GM18499 (cell line): ENCODE data around the gene PPDPF.
"Not testable (repeated sequence)": the region's sequence is repeated elsewhere in the genome, so short reads cannot be mapped to it uniquely, and the experiment has no call there.

ENCODE experiments used
- ATAC-seq: cut with Tn5 transposase; IDR thresholded peaks from one replicate; pipeline ENCODE4 v1.9.1; 2021; ENCODE audit warnings: moderate number of reproducible peaks; ENCODE audit not compliant: insufficient read depth, unreplicated experiment

PPDPF gene, protein sequence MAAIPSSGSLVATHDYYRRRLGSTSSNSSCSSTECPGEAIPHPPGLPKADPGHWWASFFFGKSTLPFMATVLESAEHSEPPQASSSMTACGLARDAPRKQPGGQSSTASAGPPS

DNA sequence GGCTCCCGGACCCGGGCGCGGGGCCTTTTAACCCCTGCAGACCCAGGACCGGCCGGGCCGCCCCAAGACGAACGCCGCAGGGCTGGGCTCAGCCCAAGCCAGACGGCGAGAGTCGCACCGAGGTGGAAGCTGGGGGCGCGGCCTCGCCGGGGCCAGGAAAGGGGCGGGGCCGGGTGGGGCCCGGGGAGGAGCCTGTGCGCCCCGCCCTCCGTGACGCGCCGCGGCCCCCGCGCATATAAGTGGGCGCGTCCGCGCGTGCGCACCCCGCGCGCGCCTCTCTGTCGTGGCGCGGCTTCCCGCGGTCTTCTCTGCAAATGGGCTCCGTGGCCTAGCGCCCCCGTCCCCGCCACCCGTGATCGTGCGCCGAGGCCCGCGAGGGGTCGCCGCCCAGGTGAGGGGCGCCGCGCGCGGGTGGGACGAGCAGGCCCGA lies at the start of gene PPDPF:
Gene PPDPF (plus strand): TSS at position 262 of the 430 bp plus-strand sequence. CDS start 544 bp downstream, outside the sequence.
- ATAC-seq: no peak

DNA sequence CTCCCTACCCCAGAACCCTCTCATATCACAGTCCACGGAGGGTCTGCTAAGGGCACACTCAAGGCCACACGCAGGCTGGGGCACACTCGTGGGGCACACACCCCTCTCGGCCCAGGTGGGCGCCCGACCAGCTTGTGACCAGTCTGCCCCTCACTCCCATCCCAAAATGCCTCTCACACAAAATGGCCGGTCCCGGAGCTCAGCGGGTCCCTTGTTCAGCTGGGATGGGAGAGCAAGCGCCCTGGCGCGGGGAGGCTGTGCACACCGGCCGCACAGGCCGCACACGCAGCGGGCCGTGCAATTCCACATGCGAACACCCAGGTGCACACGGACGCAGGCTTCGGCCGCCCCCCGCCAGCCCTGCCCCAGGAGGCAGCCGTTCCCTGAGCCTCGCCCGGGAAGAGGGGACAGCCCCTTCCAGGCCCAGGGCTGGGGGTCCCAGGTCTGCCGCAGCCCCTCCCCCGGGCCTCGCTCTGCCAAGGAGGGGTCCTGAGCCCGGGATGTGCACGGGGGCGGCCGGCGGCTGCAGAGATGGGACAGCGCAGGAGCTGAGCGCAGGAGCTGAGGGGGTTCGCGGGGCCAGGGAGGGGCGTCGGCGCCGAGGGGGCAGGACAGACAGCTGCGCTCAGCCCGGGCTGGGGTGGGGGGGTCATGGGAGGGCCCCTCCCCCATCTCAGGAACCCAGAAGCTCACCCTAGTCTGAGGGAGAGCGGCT lies 49.4 kb upstream of the PPDPF start:
- ATAC-seq: no peak

DNA sequence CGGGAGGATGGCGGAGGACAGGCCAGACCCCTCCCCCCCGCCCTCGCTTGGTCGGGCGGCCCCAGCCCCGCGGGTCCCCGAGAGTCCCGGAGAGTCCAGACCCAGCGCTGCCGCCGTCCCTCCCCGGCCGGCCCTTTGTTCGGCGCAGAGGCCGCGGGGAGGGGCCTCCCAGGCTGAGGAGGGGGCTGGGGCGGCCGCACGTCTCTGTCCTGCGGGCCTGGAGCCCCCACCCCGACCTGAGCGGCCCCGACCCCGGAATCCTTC lies 48.9 kb upstream of the PPDPF start:
- ATAC-seq: no peak

DNA sequence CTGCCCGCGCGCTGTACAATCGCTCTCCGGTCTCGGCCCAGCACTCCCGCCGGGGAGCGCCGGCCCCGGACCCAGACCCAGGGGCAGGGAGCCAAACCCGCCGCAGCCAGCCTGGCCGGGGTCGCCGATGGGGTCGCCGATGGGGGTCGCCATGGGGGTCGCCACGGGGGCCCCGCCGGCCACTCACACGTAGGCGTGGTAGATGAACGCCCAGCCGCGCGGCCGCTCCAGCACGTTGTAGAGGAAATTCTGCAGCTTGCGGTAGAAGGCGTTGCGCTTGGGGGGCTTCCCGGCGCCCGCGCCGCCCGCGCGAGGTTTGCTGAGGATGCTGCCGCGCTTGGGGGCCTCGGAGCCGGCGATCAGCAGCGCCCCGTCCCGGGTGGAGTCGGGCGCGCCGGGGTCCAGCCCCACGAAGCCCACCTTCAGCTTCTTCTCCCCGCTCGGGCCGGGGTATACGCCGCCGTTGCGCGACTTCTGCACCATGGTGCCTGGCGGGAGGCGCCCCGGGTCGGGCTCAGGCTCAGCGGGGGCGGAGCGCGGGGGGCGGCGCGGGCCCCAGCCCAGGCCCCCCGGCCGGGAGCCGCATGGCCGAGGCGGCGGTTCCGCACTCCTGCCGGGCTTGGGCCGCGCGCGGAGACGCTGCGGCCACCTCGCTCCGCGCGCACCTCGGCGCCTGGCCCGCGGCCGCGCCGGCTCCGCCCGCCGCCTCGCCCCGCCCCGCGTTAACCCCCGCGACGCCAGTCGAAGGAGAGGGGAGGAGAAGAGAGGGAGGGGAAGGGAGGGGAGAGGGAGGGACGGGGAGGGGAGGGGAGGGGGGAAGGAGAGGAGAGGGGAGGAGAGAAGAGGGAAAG lies 48.4 kb upstream of the PPDPF start, which contains the start of gene KCNQ2:
Gene KCNQ2 (minus strand): TSS at position 675 of the 851 bp plus-strand sequence. CDS start 192 bp downstream, at position 483.
- no peak for ATAC-seq

DNA sequence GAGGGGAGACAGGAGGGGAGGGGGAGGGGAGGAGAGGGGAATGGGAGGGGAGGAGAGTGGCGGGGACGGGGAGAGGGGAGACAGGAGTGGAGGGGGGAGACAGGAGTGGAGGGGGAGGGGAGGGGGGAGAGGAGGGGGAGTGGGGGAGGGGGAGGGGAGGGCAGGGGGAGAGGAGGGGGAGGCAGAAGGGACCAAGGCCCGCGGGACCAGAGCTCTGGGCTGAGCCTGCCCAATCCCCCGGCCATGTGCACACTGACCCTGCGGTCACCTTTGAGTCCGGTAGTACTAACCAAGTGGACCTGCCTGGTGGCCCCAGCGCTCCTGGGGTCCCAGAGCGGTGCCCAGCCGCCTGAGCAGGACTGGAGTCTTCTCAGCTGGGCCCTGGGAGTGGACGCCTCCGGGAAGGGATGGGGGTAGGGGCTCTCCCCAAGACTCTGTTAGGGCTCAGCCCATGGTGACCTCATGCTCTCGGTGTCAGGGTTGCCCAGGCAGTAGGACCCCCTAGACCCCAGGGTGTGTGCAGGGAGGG lies 47.6 kb upstream of the PPDPF start:
- ATAC-seq: no peak

DNA sequence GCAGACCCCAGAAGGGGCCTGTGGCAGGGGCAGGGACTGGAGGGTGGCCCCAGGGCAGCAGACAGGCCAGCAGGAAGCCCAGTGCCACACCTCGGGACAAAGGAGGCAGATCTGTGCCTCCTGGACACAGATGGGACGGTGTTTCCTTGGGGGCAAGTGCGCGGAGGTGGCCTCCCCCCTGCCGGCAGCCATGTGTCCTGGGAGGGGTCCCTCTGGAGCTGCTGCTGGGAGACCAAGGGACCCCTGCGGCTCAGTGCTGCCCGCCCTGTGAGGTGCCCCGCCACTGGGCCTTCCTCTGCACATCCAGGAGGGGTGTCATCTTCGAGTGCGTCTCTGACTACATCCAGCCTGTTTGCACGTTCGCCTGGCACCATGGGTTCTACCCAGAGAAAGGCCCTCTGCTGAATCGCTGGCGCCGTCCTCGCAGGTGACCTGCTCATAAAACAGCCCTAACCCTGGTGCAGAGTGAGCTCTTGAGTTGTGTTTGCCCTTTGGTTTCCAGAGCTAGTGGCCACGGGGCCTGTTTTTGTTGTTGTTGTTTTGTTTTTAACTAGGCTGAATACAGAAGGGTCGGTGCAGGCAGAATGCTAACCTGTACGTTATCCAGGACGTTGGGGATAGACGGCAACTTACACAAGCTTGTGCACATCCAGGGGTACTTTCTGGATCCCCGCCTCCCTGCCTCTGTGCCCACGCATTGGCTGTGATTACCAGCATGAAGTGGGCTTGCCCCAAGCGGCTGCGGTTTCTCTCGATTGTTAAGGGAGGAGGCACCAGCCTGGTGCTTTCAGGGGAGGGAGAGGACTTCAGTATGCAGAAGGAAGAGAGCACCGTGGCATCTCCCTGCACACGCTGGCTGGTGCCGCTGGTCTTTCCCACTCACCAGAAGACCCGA lies 46.8 kb upstream of the PPDPF start:
- no peak for ATAC-seq

DNA sequence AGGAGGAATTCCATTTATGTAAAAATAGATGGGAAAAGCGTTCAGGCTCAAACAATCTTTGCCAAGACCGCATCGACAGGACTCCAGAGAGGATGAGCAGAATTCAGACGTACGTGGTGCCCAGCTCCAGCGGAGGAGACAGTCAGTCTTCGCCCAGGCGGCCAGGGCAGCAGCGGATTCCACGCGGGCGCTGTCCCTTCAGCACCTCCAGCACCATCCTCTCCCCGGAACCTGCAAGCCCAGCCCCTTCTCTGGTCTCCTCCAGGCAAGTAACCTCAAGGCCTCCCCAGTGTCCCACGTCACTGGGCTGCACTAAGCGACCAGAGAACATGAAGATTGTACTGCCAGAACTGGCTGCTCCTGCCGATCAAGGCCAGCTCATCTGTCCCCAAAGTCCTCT lies 45.4 kb upstream of the PPDPF start:
- no peak for ATAC-seq

DNA sequence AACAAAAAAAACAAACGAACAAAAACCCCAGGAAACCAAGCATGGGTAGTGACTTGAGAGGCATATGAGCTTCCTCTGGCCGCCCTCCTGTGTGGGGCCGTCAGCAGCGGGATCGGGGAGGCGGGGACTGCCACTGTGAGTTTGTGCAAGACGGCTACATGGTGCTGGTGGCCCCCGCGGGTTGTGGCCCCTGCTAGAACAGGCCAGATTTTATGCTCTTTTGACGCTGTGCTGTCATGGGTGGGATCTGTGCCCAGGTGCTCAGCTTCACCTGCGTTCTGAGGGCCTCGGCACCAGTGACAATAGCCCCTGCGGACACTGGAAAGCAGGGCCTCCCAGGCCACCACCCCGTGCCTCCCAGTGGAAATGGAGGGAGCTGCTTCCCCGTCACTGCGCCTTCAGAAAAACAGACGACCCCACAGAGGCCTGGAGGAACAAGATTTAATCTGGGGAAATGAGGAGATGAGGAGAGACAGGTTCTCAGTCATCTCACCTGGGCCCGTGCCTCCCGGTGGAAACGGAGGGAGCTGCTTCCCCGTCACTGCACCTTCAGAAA lies 43.4 kb upstream of the PPDPF start:
- no peak for ATAC-seq

DNA sequence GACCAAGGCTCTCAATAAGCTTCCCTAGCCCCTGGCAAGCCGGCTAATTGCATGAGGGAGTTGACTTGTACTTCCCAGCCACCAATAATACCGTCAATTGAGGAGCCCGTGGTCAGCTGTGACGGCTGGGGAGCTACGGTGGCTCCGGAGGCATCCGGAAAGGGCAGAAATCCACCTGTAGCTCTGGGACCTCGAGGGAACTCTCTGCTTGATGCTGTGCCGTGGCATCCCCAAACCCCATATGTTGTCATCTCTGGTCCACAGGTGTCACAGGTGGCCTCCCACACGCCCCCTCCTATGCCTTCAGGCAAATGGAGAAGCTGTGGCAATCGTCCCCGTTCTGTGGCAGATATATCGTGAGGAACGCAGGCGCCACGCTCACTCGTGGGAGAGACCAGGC lies 42.6 kb upstream of the PPDPF start:
- no peak for ATAC-seq

DNA sequence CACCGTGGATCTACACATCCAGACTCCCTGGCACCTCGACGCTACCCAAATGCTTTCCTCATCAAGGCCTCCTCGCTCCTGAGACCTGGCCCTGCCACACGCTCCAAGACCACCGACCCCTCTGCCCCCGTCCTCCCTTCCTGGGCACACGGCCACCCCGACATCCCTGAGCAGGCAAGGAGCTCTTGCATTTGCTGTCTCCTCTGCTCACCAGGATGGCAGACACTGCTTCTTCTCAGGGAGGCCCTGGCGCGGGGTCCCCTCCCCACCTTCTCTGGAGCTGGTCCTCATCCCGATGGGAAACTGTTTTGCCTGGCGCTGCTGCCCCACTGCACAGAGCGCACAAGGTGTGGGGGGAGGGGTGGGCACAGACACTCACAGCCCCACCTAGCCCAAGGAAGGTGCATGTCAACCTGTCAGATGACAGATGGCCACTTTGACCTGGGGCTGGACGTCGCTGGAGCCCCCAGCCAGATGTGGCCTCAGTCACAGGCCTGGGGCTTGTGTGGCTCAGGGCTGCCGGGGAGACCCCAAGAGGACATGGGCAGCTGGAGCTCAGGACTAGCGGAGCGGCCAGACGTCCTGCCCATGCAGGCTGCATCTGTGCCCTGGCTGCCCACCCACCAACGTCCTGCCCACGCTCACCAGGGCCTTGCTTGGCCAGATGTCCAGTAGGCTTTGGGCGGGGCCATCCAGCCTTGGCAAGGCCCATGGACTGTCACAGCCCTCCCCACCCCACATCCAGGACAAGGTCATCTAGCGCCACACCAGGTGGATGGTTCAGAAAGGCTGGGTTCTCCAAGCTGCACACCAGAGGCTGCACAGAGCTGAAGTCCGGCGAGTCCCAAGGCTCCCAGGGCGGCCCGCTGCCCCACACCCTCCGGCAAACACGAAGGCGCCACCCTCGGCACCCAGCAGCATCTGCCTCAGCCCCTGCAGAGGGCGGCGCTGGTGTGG lies 41.9 kb upstream of the PPDPF start:
- no peak for ATAC-seq

DNA sequence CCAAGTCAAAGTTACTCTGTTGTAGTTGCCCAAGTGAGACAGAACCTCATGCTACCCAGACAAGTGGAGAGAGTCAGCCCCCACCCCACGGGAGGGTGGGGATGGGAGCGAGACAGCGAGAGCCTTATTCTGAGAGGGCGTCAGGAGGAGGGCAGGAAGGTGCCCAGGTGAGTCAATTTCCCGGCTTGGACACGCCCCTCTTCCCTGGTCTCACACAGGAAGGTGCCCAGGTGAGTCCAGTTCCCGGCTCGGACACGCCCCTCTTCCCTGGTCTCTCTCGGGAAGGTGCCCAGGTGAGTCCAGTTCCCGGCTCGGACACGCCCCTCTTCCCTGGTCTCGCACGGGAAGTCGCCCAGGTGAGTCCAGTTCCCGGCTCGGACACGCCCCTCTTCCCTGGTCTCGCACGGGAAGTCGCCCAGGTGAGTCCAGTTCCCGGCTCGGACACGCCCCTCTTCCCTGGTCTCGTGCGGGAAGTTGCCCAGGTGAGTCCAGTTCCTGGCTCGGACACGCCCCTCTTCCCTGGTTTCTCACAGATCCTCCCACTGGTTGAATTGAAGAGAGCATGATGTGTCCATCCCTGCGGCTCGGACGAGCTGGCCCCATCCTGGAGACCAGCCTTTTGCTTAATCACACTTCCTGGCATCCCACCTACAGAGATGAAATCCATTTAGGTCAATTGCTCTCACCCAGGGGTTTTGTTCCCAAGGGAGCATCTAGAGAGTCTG lies 40.7 kb upstream of the PPDPF start:
- ATAC-seq: not testable (repeated sequence)

DNA sequence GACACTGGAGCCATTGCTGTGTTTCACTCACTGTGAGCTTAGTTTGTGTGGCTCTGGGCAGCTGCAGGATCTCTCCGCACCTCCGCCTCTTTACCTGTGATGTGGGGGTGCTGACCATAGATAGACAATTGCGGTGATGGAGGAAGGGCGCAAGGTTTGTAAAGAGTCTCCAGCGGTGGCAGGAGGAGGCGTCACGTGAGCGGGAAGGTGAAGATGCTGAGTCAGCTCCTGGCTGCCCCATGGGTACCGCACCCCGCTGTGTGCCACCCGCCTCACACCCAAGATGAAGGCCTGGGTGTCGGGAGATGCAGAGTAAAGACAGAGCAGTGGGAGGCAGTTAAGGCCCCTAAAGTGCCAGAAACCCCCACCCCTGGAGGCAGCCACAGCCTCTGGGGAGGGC lies 39.1 kb upstream of the PPDPF start:
- ATAC-seq: no peak

DNA sequence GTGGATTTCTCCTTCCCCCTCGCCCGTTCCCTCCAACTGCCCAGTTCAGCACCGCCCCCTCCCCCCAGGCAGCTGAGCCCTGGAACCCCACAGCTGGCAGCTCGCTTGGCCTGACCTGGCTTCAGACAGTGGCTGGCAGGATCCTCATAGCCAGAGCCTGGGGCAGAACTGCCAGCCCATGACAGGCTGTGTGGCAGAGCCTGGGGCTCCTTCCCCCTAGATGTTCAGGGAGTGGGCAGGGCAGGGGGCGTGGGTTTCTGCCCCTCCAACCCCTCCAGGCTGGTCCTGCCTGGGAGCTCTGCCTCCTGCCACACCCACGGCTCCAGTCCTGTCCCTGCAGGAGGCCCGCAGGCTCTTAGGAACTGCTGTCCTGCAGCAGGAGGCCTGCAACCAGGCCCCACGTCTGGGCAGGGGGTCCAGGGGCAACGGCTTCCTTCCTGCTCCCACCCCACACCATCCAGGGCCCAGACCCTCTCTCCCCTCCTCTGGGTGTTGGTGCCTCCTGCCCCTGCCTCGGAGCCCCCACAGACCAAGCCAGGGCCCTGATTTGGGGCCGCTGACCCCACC lies 38.5 kb upstream of the PPDPF start:
- no peak for ATAC-seq

DNA sequence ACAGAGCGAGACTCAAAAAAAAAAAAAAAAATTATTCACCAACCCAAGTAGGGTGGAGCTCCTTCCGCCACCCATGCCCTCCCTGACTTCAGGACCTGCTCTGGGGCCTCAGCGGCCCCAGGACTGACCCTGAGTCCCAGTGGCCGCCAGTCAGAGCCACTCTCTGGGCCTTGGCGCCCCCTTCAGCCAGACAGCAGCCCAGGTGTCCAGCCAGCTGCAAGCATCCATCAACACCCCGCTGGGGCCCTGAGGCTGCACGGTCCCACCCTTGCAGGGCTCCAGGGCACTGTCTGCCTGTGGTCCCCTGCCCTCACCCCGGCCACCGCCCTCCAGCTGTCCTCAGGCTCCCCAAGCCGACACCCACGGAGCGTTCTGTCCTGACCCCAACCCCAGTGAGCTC lies 36.7 kb upstream of the PPDPF start:
- no peak for ATAC-seq

DNA sequence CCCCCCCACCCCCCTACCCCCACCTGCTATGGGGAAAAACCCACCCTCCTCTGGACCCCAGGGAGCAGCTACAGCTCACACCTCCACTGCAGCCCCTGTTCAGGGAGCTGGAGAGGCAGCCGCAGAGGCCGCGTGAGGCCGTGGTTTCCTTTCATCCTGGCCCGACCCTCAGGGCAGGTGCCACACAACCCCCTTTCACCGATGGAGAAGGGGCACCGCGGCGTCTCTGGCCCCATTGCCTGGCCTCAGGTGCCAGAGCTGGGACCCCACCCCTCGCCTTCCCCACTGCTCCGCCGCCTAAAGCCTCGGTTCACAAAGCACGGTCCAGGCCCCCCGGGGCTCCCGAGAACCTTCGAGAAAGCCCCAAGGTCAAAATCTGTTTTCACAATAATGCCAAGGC lies 36.3 kb upstream of the PPDPF start:
- no peak for ATAC-seq

DNA sequence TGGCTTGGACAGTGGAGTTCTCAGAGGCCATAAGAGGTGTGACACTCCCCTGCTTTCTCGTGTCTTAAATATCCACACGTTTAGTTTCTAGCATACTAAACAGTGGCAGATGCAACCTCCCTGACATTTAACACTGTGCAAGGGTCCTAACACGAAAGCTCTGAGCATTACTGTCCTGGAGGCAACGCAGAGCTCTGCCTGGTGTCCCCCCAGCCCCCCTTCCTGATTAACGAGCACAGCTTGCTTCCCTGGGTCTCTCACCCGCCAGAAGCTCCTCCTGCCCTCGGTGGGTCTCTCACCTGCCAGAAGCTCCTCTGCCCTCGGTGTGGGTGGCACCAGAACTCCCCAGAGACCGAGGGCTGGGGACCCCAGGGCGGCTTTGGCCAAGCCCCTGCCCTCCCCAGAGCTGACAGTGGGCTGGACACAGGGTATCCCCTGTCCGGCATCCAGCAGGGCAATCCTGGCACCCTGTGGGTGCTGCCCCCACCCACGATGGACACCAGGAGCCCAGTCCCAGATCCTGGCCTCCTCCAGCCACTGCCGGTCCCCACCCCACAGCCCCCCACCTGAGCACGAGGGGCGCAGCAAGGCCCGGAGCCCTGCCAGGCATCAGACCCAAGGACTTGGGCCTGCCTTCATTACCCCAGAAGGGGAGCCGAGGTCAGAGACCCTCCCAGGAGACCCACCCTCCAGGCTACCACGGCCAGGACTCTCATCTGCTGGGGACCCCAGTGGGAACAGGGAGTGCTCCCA lies 35.7 kb upstream of the PPDPF start:
- no peak for ATAC-seq

DNA sequence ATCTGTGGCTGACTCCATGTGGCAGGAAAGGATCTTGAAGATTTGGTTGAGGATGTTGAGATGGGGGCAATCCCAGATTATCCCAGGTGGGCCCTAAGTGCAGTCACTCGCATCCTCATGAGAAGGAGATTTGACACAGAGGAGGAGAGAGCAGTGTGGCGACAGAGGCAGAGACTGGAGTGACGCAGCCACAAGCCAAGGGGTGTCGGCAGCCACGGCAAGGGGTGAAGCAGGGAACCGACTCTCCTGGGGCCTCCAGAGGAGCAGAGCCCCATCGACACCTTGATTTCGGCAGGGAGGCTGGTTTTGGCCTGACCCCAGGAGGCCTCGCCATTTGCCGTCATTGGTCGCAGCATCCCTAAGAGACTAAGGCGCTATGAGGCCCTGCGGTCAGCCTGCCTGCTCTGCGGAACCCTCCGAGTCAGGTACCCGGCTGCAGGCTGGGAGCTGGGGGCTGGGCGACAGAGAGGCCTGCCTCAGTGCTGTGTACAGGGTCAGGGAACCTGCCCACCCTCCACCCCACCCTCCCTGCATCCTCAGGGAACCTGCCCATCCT lies 34.2 kb upstream of the PPDPF start:
- no peak for ATAC-seq
